ENCODE results near the gene C10orf53. TPM values are rescaled to one million over a fixed set of nuclear protein-coding genes. Genes with fewer than 3 reads are reported as not detected.

C10orf53 gene
- total and polyA plus RNA-seq, 2 of the 8 experiments (the other 6 are each of a cell fraction or from before 2014, with no cell fraction given), result not detected

DNA sequence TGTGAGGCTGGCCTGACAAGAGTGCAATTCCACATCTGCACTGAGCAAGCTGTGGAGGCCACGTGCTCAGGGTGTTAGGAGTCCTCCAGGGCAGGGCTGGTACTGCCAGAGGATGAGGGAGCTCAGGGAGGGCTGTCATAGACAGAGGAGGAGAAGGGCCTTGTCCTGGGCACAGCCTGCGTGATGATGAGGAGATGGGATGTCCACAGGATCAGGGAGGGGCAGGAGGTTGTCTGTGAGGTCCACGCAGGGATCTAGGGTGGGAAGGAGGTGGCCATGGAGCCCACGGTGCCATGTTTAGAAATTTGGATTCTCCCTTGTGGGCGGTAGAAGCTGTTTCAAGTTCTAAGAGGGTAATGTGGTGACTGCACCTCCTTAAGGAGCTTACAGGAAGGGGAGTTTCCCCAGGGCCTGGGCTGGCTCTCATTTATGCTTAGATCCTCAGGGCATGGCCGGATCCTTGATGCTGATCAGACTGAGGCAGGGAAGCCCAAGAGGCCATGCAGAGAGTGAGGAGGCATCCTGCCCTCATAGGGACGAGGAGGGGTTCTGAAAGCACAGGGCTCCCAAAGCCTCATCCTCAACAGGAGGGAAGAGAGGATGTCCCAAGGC is 35.3 kb upstream of the C10orf53 start (continued):
- TF ChIP-seq RAD21 (IDR thresholded peaks at IDR 0.05 in 1 of 2, conservative IDR thresholded peaks at IDR 0.05 in 1 of 2; ENCODE audit: low read depth in 2 of 2, low read length in 2 of 2), result no peak
- no peak for TF ChIP-seq SP1 (IDR thresholded peaks at IDR 0.05; ENCODE audit: low read depth, low read length)
- TF ChIP-seq, protein P1, sequence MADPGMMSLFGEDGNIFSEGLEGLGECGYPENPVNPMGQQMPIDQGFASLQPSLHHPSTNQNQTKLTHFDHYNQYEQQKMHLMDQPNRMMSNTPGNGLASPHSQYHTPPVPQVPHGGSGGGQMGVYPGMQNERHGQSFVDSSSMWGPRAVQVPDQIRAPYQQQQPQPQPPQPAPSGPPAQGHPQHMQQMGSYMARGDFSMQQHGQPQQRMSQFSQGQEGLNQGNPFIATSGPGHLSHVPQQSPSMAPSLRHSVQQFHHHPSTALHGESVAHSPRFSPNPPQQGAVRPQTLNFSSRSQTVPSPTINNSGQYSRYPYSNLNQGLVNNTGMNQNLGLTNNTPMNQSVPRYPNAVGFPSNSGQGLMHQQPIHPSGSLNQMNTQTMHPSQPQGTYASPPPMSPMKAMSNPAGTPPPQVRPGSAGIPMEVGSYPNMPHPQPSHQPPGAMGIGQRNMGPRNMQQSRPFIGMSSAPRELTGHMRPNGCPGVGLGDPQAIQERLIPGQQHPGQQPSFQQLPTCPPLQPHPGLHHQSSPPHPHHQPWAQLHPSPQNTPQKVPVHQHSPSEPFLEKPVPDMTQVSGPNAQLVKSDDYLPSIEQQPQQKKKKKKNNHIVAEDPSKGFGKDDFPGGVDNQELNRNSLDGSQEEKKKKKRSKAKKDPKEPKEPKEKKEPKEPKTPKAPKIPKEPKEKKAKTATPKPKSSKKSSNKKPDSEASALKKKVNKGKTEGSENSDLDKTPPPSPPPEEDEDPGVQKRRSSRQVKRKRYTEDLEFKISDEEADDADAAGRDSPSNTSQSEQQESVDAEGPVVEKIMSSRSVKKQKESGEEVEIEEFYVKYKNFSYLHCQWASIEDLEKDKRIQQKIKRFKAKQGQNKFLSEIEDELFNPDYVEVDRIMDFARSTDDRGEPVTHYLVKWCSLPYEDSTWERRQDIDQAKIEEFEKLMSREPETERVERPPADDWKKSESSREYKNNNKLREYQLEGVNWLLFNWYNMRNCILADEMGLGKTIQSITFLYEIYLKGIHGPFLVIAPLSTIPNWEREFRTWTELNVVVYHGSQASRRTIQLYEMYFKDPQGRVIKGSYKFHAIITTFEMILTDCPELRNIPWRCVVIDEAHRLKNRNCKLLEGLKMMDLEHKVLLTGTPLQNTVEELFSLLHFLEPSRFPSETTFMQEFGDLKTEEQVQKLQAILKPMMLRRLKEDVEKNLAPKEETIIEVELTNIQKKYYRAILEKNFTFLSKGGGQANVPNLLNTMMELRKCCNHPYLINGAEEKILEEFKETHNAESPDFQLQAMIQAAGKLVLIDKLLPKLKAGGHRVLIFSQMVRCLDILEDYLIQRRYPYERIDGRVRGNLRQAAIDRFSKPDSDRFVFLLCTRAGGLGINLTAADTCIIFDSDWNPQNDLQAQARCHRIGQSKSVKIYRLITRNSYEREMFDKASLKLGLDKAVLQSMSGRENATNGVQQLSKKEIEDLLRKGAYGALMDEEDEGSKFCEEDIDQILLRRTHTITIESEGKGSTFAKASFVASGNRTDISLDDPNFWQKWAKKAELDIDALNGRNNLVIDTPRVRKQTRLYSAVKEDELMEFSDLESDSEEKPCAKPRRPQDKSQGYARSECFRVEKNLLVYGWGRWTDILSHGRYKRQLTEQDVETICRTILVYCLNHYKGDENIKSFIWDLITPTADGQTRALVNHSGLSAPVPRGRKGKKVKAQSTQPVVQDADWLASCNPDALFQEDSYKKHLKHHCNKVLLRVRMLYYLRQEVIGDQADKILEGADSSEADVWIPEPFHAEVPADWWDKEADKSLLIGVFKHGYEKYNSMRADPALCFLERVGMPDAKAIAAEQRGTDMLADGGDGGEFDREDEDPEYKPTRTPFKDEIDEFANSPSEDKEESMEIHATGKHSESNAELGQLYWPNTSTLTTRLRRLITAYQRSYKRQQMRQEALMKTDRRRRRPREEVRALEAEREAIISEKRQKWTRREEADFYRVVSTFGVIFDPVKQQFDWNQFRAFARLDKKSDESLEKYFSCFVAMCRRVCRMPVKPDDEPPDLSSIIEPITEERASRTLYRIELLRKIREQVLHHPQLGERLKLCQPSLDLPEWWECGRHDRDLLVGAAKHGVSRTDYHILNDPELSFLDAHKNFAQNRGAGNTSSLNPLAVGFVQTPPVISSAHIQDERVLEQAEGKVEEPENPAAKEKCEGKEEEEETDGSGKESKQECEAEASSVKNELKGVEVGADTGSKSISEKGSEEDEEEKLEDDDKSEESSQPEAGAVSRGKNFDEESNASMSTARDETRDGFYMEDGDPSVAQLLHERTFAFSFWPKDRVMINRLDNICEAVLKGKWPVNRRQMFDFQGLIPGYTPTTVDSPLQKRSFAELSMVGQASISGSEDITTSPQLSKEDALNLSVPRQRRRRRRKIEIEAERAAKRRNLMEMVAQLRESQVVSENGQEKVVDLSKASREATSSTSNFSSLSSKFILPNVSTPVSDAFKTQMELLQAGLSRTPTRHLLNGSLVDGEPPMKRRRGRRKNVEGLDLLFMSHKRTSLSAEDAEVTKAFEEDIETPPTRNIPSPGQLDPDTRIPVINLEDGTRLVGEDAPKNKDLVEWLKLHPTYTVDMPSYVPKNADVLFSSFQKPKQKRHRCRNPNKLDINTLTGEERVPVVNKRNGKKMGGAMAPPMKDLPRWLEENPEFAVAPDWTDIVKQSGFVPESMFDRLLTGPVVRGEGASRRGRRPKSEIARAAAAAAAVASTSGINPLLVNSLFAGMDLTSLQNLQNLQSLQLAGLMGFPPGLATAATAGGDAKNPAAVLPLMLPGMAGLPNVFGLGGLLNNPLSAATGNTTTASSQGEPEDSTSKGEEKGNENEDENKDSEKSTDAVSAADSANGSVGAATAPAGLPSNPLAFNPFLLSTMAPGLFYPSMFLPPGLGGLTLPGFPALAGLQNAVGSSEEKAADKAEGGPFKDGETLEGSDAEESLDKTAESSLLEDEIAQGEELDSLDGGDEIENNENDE (IDR thresholded peaks at IDR 0.05; ENCODE audit: insufficient replicate concordance, low read length), result no peak
- no peak for TF ChIP-seq EP300 (IDR thresholded peaks at IDR 0.05; ENCODE audit: borderline replicate concordance in 1 of 2, low read depth in 2 of 2, low read length in 2 of 2)
